IMR-90 (cell line): ENCODE measurements around the gene GSTM1. TPM values are rescaled to one million over a fixed set of nuclear protein-coding genes. Genes with fewer than 3 reads are reported as not detected.

Experiments used
- ATAC-seq: fragments of 200-7000 bp; cut with Tn5 transposase; 2 replicates; pipeline ENCODE4 v1.9.1; 2020; ENCODE audit warnings: low read depth, mild to moderate bottlenecking, moderate library complexity
- Bru-seq: library from RNA; stranded (reverse); fragments of 400-500 nt; gene quantifications from one replicate; lab custom pipeline; 2021; lab: Mats Ljungman, UMichigan
- BruChase-seq, 2 experiments: library from RNA; stranded (reverse); fragments of 400-500 nt; gene quantifications; one replicate each; lab custom pipeline; 2021; lab: Mats Ljungman, UMichigan
- BruUV-seq: library from RNA; stranded (reverse); fragments of 400-500 nt; replicated peaks from 2 replicates; lab custom pipeline; 2021; lab: Mats Ljungman, UMichigan
- CTCF ChIA-PET: fragments of 300-600 bp; formaldehyde crosslinking; extraction: SDS; loops from one replicate; lab custom pipeline; 2021; ENCODE audit warnings: antibody characterized with exemption; lab: Yijun Ruan, JAX
- POLR2A ChIA-PET: fragments of 300-600 bp; sonication (Branson Sonifier 250); formaldehyde crosslinking; loops from one replicate; lab custom pipeline; 2022; ENCODE audit warnings: antibody characterized with exemption; ENCODE audit not compliant: unreplicated experiment; lab: Charles Lee
- DNase-seq: peaks from one replicate; pipeline ENCODE4 v3.0.0; 2013
- H2AFZ ChIP-seq: replicated peaks from 2 replicates; pipeline ENCODE3; 2013; ENCODE audit warnings: low read length, mild to moderate bottlenecking; ENCODE audit not compliant: poor library complexity
- H2AK5ac ChIP-seq: 2 replicates; pipeline ENCODE4 v1.6.1; 2013; ENCODE audit warnings: low read depth, low read length, inconsistent platforms
- H2AK9ac ChIP-seq: replicated peaks from 2 replicates; pipeline ENCODE3; 2013; ENCODE audit warnings: mild to moderate bottlenecking, low read depth, low read length, moderate library complexity; ENCODE audit not compliant: poor library complexity
- H2BK120ac ChIP-seq: 2 replicates; pipeline ENCODE4 v1.6.1; 2013; ENCODE audit warnings: low read depth, low read length, inconsistent platforms
- H2BK15ac ChIP-seq: 3 replicates; pipeline ENCODE4 v1.6.1; 2013; ENCODE audit warnings: low read depth, low read length, inconsistent platforms
- H2BK20ac ChIP-seq: 2 replicates; pipeline ENCODE4 v1.6.1; 2013; ENCODE audit warnings: low read depth, mild to moderate bottlenecking, inconsistent platforms, low read length, moderate library complexity
- H2BK5ac ChIP-seq: 2 replicates; pipeline ENCODE4 v1.6.1; 2013; ENCODE audit warnings: mild to moderate bottlenecking, low read depth, low read length, inconsistent platforms; ENCODE audit not compliant: poor library complexity, severe bottlenecking
- H3K14ac ChIP-seq: replicated peaks from 2 replicates; pipeline ENCODE4 v1.6.1; 2013; ENCODE audit warnings: low read depth, low read length, inconsistent platforms
- H3K18ac ChIP-seq: 2 replicates; pipeline ENCODE4 v1.6.1; 2013; ENCODE audit warnings: low read depth, low read length, control low read depth
- H3K23ac ChIP-seq: 2 replicates; pipeline ENCODE4 v1.6.1; 2013; ENCODE audit warnings: low read depth, low read length, inconsistent platforms
- H3K27ac ChIP-seq: 2 replicates; pipeline ENCODE4 v1.5.1; 2013; ENCODE audit warnings: mild to moderate bottlenecking, control low read depth, low read length; ENCODE audit not compliant: insufficient read depth
- H3K27me3 ChIP-seq: 2 replicates; pipeline ENCODE4 v1.6.1; 2013; ENCODE audit warnings: low read length; ENCODE audit not compliant: control insufficient read depth, insufficient read depth
- H3K36me3 ChIP-seq: 2 replicates; pipeline ENCODE4 v1.6.1; 2013; ENCODE audit warnings: low read length, mixed read lengths; ENCODE audit not compliant: control insufficient read depth, insufficient read depth
- H3K4ac ChIP-seq: 2 replicates; pipeline ENCODE4 v1.6.1; 2013; ENCODE audit warnings: low read depth, low read length, inconsistent platforms
- H3K4me1 ChIP-seq: 2 replicates; pipeline ENCODE4 v1.6.1; 2013; ENCODE audit warnings: low read length, mixed read lengths; ENCODE audit not compliant: control insufficient read depth, insufficient read depth
- H3K4me2 ChIP-seq: 2 replicates; pipeline ENCODE4 v1.6.1; 2013; ENCODE audit warnings: low read depth, mild to moderate bottlenecking, control low read depth, low read length, moderate library complexity
- H3K4me3 ChIP-seq: 2 replicates; pipeline ENCODE4 v1.5.1; 2013; ENCODE audit warnings: low read depth, mild to moderate bottlenecking, control low read depth, low read length, moderate library complexity; ENCODE audit not compliant: insufficient read depth
- H3K56ac ChIP-seq: 2 replicates; pipeline ENCODE4 v1.6.1; 2013; ENCODE audit warnings: low read length, inconsistent platforms; ENCODE audit not compliant: insufficient read depth; ENCODE audit errors: extremely low read depth
- H3K79me1 ChIP-seq, 2 experiments: 2 replicates each; pipeline ENCODE4 v1.6.1; 2013; ENCODE audit warnings: low read length in 2 of 2, inconsistent platforms in 1 of 2, low read depth in 1 of 2
- H3K9ac ChIP-seq: 2 replicates; pipeline ENCODE4 v1.6.1; 2013; ENCODE audit warnings: low read depth, low read length, control low read depth
- H3K9me1 ChIP-seq: 2 replicates; pipeline ENCODE4 v1.6.1; 2013; ENCODE audit warnings: low read length, inconsistent platforms; ENCODE audit not compliant: insufficient read depth
- H3K9me3 ChIP-seq: 2 replicates; pipeline ENCODE4 v1.6.1; 2013; ENCODE audit warnings: low read length; ENCODE audit not compliant: control insufficient read depth, insufficient read depth
- H4K20me1 ChIP-seq: 2 replicates; pipeline ENCODE4 v1.6.1; 2013; ENCODE audit warnings: low read length, inconsistent platforms; ENCODE audit not compliant: insufficient read depth
- H4K5ac ChIP-seq: 2 replicates; pipeline ENCODE4 v1.6.1; 2013; ENCODE audit warnings: mild to moderate bottlenecking, low read depth, low read length, control low read depth
- H4K8ac ChIP-seq, 2 experiments: 2 replicates each; pipeline ENCODE4 v1.6.1; 2013; ENCODE audit warnings: low read depth in 2 of 2, low read length in 2 of 2, control low read depth in 1 of 2, inconsistent platforms in 1 of 2
- H4K91ac ChIP-seq: 2 replicates; pipeline ENCODE4 v1.6.1; 2013; ENCODE audit warnings: low read depth, low read length, inconsistent platforms; ENCODE audit not compliant: insufficient read depth
- BHLHE40 ChIP-seq: fragments of 150-350 bp; IDR thresholded peaks from 2 replicates; pipeline ENCODE4 v1.6.1; 2016; ENCODE audit warnings: mild to moderate bottlenecking, low read depth, low read length
- CEBPB ChIP-seq: IDR thresholded peaks from 2 replicates; pipeline ENCODE4 v1.6.1; 2012; ENCODE audit warnings: low read depth, low read length, improper control_type of control experiment
- CHD1 ChIP-seq: IDR thresholded peaks from 2 replicates; pipeline ENCODE4 v1.6.1; 2012; ENCODE audit warnings: low read depth, low read length, improper control_type of control experiment
- ELK1 ChIP-seq: fragments of 150-350 bp; IDR thresholded peaks from 2 replicates; pipeline ENCODE4 v1.6.1; 2016; ENCODE audit warnings: low read depth, mild to moderate bottlenecking, low read length, moderate library complexity, borderline replicate concordance
- FOS ChIP-seq: fragments of 150-350 bp; IDR thresholded peaks from 2 replicates; pipeline ENCODE4 v1.6.1; 2016; ENCODE audit warnings: low read depth, low read length
- MAFK ChIP-seq: IDR thresholded peaks from 2 replicates; pipeline ENCODE4 v1.6.1; 2012; ENCODE audit warnings: low read depth, low read length, improper control_type of control experiment
- MAZ ChIP-seq: IDR thresholded peaks from 2 replicates; pipeline ENCODE4 v1.6.1; 2012; ENCODE audit warnings: low read depth, mild to moderate bottlenecking, low read length, improper control_type of control experiment, moderate library complexity, borderline replicate concordance
- MXI1 ChIP-seq: IDR thresholded peaks from 2 replicates; pipeline ENCODE4 v1.6.1; 2012; ENCODE audit warnings: low read depth, mild to moderate bottlenecking, low read length, moderate library complexity, borderline replicate concordance
- NFE2L2 ChIP-seq: fragments of 150-350 bp; IDR thresholded peaks from 2 replicates; pipeline ENCODE4 v1.6.1; 2016; ENCODE audit warnings: low read depth, mild to moderate bottlenecking, low read length
- POLR2A ChIP-seq: IDR thresholded peaks from 2 replicates; pipeline ENCODE4 v1.6.1; 2012; ENCODE audit warnings: mild to moderate bottlenecking, low read depth, low read length
- RAD21 ChIP-seq: IDR thresholded peaks from 2 replicates; pipeline ENCODE4 v1.6.1; 2012; ENCODE audit warnings: low read length, improper control_type of control experiment
- RCOR1 ChIP-seq: IDR thresholded peaks from 2 replicates; pipeline ENCODE4 v1.6.1; 2012; ENCODE audit warnings: mild to moderate bottlenecking, low read length, improper control_type of control experiment; ENCODE audit not compliant: insufficient replicate concordance
- RFX5 ChIP-seq: IDR thresholded peaks from 2 replicates; pipeline ENCODE4 v1.8.0; 2012; ENCODE audit warnings: low read depth, mild to moderate bottlenecking, low read length, moderate library complexity
- SMC3 ChIP-seq: fragments of 150-350 bp; IDR thresholded peaks from 2 replicates; pipeline ENCODE4 v1.6.1; 2016; ENCODE audit warnings: low read depth, mild to moderate bottlenecking, antibody characterized with exemption, low read length, moderate library complexity
- USF2 ChIP-seq: fragments of 150-350 bp; IDR thresholded peaks from 2 replicates; pipeline ENCODE4 v1.6.1; 2017; ENCODE audit warnings: mild to moderate bottlenecking, antibody characterized with exemption, low read length, low read depth
- WGBS, 2 experiments: methylation state at CpG; one replicate each; pipeline versions ENCODE4 v1.1.5 to v1.1.7; 2013; ENCODE audit warnings: missing lambda C conversion rate in 2 of 2; ENCODE audit not compliant: insufficient read length in 1 of 2; ENCODE audit errors: extremely low coverage in 2 of 2; 5-methylcytosine and 5-hydroxymethylcytosine counted together
- dilution Hi-C: fragments of 300-500 bp; cut with HindIII; formaldehyde crosslinking; loops from one replicate; pipeline ENCODE4 v1.14.3; 2018; ENCODE audit warnings: low sequenced_read_pairs; ENCODE audit not compliant: unreplicated experiment
- in situ Hi-C: fragments of 300-500 bp; cut with MboI; formaldehyde crosslinking; loops from 3 replicates; pipeline ENCODE4 v1.14.3; 2019; ENCODE audit warnings: low sequenced_read_pairs, inconsistent platforms, mixed read lengths
- intact Hi-C: fragments of 100-400 bp; cut with micrococcal nuclease; formaldehyde crosslinking; loops from 2 replicates; pipeline ENCODE4 v1.10.0; 2022
- long read RNA-seq: library from polyadenylated mRNA; unstranded; transcript quantifications from one replicate; pipeline ENCODE4 v2.0.0, GENCODE V29; 2021; ENCODE audit not compliant: unreplicated experiment
- polyA plus RNA-seq, 3 experiments: library from polyadenylated mRNA; depleted of rRNA; stranded (reverse); fragments of >200 nt; gene quantifications; 2 replicates each; pipeline ENCODE4 v1.2.3, GENCODE V29; 2012; ENCODE audit warnings: low replicate concordance in 1 of 3
- total RNA-seq: library from RNA; depleted of rRNA; stranded (reverse); fragments of >200 nt; gene quantifications from 2 replicates; pipeline ENCODE4 v1.2.3, GENCODE V29; 2012; rRNA removed

Gene GSTM1
- total RNA-seq (not detected in 2 replicates), polyA plus RNA-seq (2012; rRNA removed) (not detected in 2 replicates), Bru-seq, nascent RNA (not detected), BruChase-seq, experiment 1, labeled RNA remaining after a 6-hour chase (not detected), BruChase-seq, experiment 2, labeled RNA remaining after a 2-hour chase (percentile 3 among the genes with signal in this experiment)
- polyA plus RNA-seq (2012; cell fraction: cytosol; rRNA removed): not detected in 2 replicates
- 0.24 TPM in 1 of 2 replicates, not detected in the other for polyA plus RNA-seq (2012; cell fraction: nucleus; rRNA removed; ENCODE audit: low replicate concordance)
- long read RNA-seq, partial matches to known transcripts: 0 of 1 reads
- long read RNA-seq, other reads (novel, unspliced or antisense): 1 of 1 reads

- WGBS, 2 experiments: no CpG with 5 or more reads among the region's 46 CpGs
- no TSS peak for BruUV-seq
- Histone ChIP-seq H3K18ac (no peak within 1 kb of the TSS), H2BK5ac (no peak within 1 kb of the TSS), H2AFZ (no peak within 1 kb of the TSS), H2BK15ac (no peak within 1 kb of the TSS), H2BK20ac (no peak within 1 kb of the TSS), H3K14ac (no peak within 1 kb of the TSS), H3K9ac (no peak within 1 kb of the TSS), H3K4me2 (no peak within 1 kb of the TSS), H3K9me1 (no peaks in the 10 kb centered on the region), H2AK9ac (no peak within 1 kb of the TSS), H3K27me3 (no peaks in the 10 kb centered on the region), H3K9me3 (no peaks in the 10 kb centered on the region), H2AK5ac (no peak within 1 kb of the TSS), H4K91ac (no peak within 1 kb of the TSS), H4K5ac (no peak within 1 kb of the TSS), H3K23ac (no peak within 1 kb of the TSS), H3K79me1 (no peaks in the 10 kb centered on the region), H4K8ac (no peak within 1 kb of the TSS), H2BK120ac (no peak within 1 kb of the TSS), H3K36me3 (no peaks in the 10 kb centered on the region), H4K20me1 (no peaks in the 10 kb centered on the region), H3K4ac (no peak within 1 kb of the TSS), H3K4me1 (no peaks in the 10 kb centered on the region), H3K4me3 (no peak within 1 kb of the TSS), H3K27ac (no peak within 1 kb of the TSS), H3K56ac (no peak within 1 kb of the TSS)
- no peak for DNase-seq
- in situ Hi-C loops (no loop called here), intact Hi-C loops (no loop called here), dilution Hi-C loops (no loop called here)
- ChIA-PET CTCF (no interaction called here), POLR2A (no interaction called here)
- ATAC-seq: no peak
- TF ChIP-seq USF2 (no peak), MXI1 (no peak), ELK1 (no peak), POLR2A (no peak), NFE2L2 (no peak), CEBPB (no peak), MAFK (no peak), RAD21 (no peak), CHD1 (no peak), RFX5 (no peak), RCOR1 (no peak), MAZ (no peak), SMC3 (no peak), FOS (no peak), BHLHE40 (no peak)
Measured at GRCh38 chr1:109687641-109688499, at the start of gene GSTM1. Gene GSTM1 (plus strand): TSS chr1:109687817. CDS start chr1:109687874, 57 bp downstream.
